Osteoblast (primary cell): ENCODE data around the gene MGAT4B. TPM values are rescaled to one million over a fixed set of nuclear protein-coding genes. Genes with fewer than 3 reads are reported as not detected.

Experiments used
- DNase-seq: peaks from one replicate; pipeline ENCODE4 v3.0.0; 2011; ENCODE audit warnings: low spot score, mixed read lengths; ENCODE audit not compliant: insufficient read length; ENCODE audit errors: missing footprints
- H2AFZ ChIP-seq: 2 replicates; pipeline ENCODE4 v1.6.0; 2011; ENCODE audit warnings: mild to moderate bottlenecking, low read length
- H3K27ac ChIP-seq: 2 replicates; pipeline ENCODE4 v1.5.1; 2011; ENCODE audit warnings: mild to moderate bottlenecking, low read depth, low read length, moderate library complexity
- H3K27me3 ChIP-seq: 2 replicates; pipeline ENCODE4 v1.6.0; 2012; ENCODE audit warnings: mild to moderate bottlenecking, control low read depth, inconsistent platforms, low read length, moderate library complexity; ENCODE audit not compliant: insufficient read depth
- H3K36me3 ChIP-seq: 2 replicates; pipeline ENCODE4 v1.5.1; 2011; ENCODE audit warnings: mild to moderate bottlenecking, low read length, control low read depth, moderate library complexity; ENCODE audit not compliant: insufficient read depth
- H3K4me1 ChIP-seq: 2 replicates; pipeline ENCODE4 v1.5.1; 2011; ENCODE audit warnings: mild to moderate bottlenecking, low read length, control low read depth, moderate library complexity; ENCODE audit not compliant: insufficient read depth
- H3K4me2 ChIP-seq: 2 replicates; pipeline ENCODE4 v1.6.0; 2011; ENCODE audit warnings: mild to moderate bottlenecking, low read length; ENCODE audit not compliant: insufficient read depth
- H3K4me3 ChIP-seq: fragments of 200-600 bp; sonication (generic); 3 replicates; pipeline ENCODE4 v1.5.1; 2012; ENCODE audit warnings: mild to moderate bottlenecking, low read length, inconsistent platforms; ENCODE audit not compliant: insufficient read depth
- H3K79me2 ChIP-seq: 2 replicates; pipeline ENCODE4 v1.6.0; 2012; ENCODE audit warnings: mild to moderate bottlenecking, low read length, control low read depth, inconsistent platforms; ENCODE audit not compliant: insufficient read depth
- H3K9me3 ChIP-seq: 2 replicates; pipeline ENCODE4 v1.5.1; 2011; ENCODE audit warnings: low read depth, low read length, control low read depth
- H4K20me1 ChIP-seq: 2 replicates; pipeline ENCODE4 v1.6.0; 2012; ENCODE audit warnings: mild to moderate bottlenecking, low read length, control low read depth; ENCODE audit not compliant: insufficient read depth
- total RNA-seq: library from RNA; depleted of rRNA; stranded (reverse); fragments of >200 nt; gene quantifications from 2 replicates; pipeline ENCODE4 v1.2.3, GENCODE V29; 2012
- TF ChIP-seq, protein P1 (sequence below): IDR thresholded peaks from 2 replicates; pipeline ENCODE4 v1.5.1; 2011; ENCODE audit warnings: mild to moderate bottlenecking, low read depth, low read length, moderate library complexity; ENCODE audit errors: extremely low read depth

Gene MGAT4B
- total RNA-seq, 1 donor: 95.9 TPM

DNA sequence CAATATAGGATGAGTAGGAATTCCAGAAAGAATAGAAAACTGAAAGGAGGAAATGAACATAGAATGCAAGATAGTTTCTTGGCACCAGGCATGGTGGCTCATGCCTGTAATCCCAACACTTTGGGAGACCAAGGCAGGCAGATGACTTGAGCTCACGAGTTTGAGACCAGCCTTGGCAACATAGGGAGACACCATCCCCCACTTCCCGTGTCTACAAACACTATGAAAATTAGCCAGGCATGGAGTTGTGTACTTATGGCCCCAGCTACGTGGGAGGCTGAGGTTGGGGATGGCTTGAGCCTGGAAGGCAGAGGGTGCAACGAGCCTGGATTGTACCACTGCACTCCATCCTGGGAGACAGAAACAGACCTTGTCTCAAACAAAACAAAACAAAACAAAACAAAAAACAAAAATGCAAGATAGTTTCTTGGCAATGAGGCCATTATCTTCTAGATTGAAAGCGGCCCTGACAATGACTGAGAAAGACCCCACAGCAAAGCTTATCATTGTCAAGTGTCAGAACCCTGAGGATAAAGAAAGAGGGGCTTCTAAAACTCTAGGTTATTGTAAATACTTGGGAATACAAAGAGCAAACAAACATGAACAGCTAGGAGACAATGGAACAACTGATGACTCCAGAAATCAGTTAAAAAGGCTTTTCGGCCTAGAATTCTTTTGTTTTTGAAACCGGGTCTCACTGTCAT lies 23.2 kb upstream of the MGAT4B start:
- Histone ChIP-seq H3K36me3 (peaks cover 89% of the 10 kb centered on the region), H3K4me1 (no peaks in the 10 kb centered on the region), H3K4me3 (no peak overlapping the region), H3K27ac (no peak overlapping the region), H3K4me2 (no peak overlapping the region), H3K79me2 (peaks cover 55% of the 10 kb centered on the region), H3K9me3 (no peaks in the 10 kb centered on the region), H4K20me1 (peaks cover 62% of the 10 kb centered on the region), H3K27me3 (no peaks in the 10 kb centered on the region), H2AFZ (no peak overlapping the region)
- TF ChIP-seq, protein P1, sequence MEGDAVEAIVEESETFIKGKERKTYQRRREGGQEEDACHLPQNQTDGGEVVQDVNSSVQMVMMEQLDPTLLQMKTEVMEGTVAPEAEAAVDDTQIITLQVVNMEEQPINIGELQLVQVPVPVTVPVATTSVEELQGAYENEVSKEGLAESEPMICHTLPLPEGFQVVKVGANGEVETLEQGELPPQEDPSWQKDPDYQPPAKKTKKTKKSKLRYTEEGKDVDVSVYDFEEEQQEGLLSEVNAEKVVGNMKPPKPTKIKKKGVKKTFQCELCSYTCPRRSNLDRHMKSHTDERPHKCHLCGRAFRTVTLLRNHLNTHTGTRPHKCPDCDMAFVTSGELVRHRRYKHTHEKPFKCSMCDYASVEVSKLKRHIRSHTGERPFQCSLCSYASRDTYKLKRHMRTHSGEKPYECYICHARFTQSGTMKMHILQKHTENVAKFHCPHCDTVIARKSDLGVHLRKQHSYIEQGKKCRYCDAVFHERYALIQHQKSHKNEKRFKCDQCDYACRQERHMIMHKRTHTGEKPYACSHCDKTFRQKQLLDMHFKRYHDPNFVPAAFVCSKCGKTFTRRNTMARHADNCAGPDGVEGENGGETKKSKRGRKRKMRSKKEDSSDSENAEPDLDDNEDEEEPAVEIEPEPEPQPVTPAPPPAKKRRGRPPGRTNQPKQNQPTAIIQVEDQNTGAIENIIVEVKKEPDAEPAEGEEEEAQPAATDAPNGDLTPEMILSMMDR: no peak
- DNase-seq: peak; percentile 14

DNA sequence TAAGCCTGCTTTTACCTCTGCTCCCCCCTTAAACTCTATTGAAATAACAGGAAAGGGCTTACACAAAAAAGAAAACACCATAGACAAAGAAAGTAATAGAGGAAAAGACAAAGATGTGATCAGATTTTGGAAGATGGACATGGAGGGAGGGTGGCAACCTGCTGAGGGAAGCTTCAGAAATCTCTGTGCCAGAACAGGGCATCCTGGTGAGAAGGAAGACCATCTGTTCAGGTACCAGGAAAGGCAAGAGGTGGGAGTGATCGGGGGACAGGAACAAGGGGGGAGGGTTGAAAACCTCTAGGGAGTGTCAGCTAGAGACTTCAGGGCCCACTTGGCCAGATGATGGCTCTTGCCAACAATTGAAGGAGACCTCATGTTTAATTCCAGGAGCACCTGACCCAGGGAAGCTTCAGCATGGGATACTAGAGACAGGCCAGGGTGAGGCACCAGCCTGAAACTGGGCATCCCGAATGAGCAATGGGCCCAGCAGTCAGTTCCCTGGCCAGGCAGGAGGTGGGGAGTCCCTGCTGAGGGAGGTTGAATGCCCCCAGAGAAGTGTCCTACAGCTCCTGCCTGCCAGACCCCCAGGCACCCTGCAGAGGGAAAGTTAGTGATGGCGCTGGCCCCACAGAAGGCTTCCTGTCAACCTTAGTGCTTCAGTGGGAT lies 22.2 kb upstream of the MGAT4B start:
- Histone ChIP-seq H3K27me3 (no peaks in the 10 kb centered on the region), H2AFZ (no peak overlapping the region), H3K36me3 (peaks cover 96% of the 10 kb centered on the region), H3K9me3 (no peaks in the 10 kb centered on the region), H3K4me1 (no peaks in the 10 kb centered on the region), H4K20me1 (peaks cover 72% of the 10 kb centered on the region), H3K4me2 (no peak overlapping the region), H3K79me2 (peaks cover 65% of the 10 kb centered on the region), H3K4me3 (no peak overlapping the region), H3K27ac (no peak overlapping the region)
- TF ChIP-seq, protein P1: no peak
- DNase-seq: peak; percentile 23

DNA sequence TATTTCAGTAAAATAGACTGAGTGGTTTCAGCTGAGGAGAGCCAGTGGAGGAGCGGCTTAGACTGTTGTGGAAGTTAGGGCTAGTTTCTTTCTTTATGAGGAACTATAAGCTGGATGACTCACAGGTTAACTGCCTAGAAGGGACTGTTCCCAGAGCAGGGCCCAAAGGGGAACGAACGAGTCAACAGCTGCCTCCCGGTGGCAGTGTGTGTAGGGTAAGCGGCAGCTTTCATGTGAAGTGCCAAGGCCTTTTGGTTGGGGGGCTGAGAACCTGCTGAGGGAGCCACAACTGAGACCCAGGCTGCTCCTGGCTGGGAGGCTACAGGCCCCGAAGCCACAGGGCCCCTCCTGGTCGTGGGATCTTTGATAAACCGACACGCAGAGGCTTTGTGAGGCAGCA lies 21.0 kb upstream of the MGAT4B start:
- Histone ChIP-seq H3K9me3 (no peaks in the 10 kb centered on the region), H3K36me3 (peaks cover 95% of the 10 kb centered on the region), H4K20me1 (peaks cover 74% of the 10 kb centered on the region), H3K4me2 (no peak overlapping the region), H3K27ac (peak overlapping the region; percentile 9), H3K4me3 (no peak overlapping the region), H3K79me2 (peaks cover 75% of the 10 kb centered on the region), H2AFZ (no peak overlapping the region), H3K27me3 (no peaks in the 10 kb centered on the region), H3K4me1 (peaks cover 4% of the 10 kb centered on the region)
- DNase-seq: peak; percentile 95
- TF ChIP-seq, protein P1: no peak

DNA sequence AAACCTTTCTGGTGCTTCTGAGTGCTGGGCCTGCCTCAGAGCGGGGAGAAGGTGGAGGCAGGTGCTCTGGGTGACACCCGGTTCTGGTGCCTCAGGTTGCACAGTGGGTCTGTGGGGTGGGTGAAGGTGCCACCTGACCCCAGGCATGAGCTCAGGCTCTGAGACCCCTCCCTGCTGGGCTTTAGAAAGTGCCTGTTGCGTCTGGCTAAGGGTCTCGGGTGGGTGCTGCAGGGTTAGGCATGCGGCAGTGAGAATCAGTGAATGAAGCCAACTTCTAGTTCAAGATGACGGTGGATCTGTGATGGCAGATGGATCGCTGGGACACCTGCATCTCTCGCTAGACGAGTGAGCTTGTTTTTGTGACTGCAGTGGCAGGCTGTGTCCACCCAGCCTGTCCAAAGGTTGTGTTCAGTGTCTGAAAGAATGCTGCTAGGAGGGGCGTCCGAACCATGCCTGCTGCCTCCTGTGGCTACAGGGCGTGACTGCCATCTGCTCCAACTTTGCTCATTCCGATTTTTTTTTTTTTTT lies 19.1 kb upstream of the MGAT4B start:
- Histone ChIP-seq H3K9me3 (no peaks in the 10 kb centered on the region), H3K4me3 (no peak overlapping the region), H3K36me3 (peaks cover 77% of the 10 kb centered on the region), H3K4me1 (peaks cover 14% of the 10 kb centered on the region), H3K4me2 (no peak overlapping the region), H3K79me2 (peaks cover 84% of the 10 kb centered on the region), H3K27ac (no peak overlapping the region), H2AFZ (no peak overlapping the region), H4K20me1 (peaks cover 76% of the 10 kb centered on the region), H3K27me3 (no peaks in the 10 kb centered on the region)
- peak; percentile 65 for DNase-seq
- TF ChIP-seq, protein P1: no peak
